Transverse colon (tissue), 4 donors: ENCODE data around the gene SGK2. TPM values are rescaled to one million over a fixed set of nuclear protein-coding genes. Genes with fewer than 3 reads are reported as not detected.

Experiments
- DNase-seq: peaks from one replicate; pipeline ENCODE4 v3.0.0-alpha.2; 2019
- H3K27ac ChIP-seq, 4 donors: fragments of 200-600 bp; sonication (generic); 2 replicates each; pipeline ENCODE4 v1.5.1; 2016 to 2018; ENCODE audit warnings: inconsistent platforms in 4 of 4
- H3K27me3 ChIP-seq: fragments of 200-600 bp; sonication (generic); 2 replicates; pipeline ENCODE4 v1.5.1; 2017; ENCODE audit warnings: inconsistent platforms
- H3K36me3 ChIP-seq, 4 donors: fragments of 200-600 bp; sonication (generic); 2 replicates each; pipeline ENCODE4 v1.5.1; 2017 to 2019; ENCODE audit warnings: inconsistent platforms in 4 of 4
- H3K4me1 ChIP-seq, 4 donors: fragments of 200-600 bp; sonication (generic); 2 replicates each; pipeline ENCODE4 v1.5.1; 2017 to 2020; ENCODE audit warnings: inconsistent platforms in 4 of 4
- H3K4me3 ChIP-seq, 4 donors: fragments of 200-600 bp; sonication (generic); 1 replicate in 1 of 4; 2 replicates in 3 of 4; pipeline versions ENCODE4 v1.5.1 to v1.6.1; 2017 to 2019; ENCODE audit warnings: inconsistent platforms in 4 of 4
- H3K9me3 ChIP-seq, 2 donors: fragments of 200-600 bp; sonication (generic); 2 replicates each; pipeline ENCODE4 v1.5.1; 2017 to 2019; ENCODE audit warnings: inconsistent platforms in 2 of 2
- EP300 ChIP-seq: sonication (generic); formaldehyde crosslinking; IDR thresholded peaks from one replicate; pipeline ENCODE4 v1.6.1; 2017; ENCODE audit warnings: antibody characterized with exemption, low read depth
- POLR2A ChIP-seq: fragments of 450-650 bp; IDR thresholded peaks from one replicate; pipeline ENCODE4 v1.6.1; 2016; ENCODE audit warnings: antibody characterized with exemption, mild to moderate bottlenecking, moderate library complexity
- POLR2AphosphoS5 ChIP-seq, 3 donors: sonication (generic); formaldehyde crosslinking; IDR thresholded peaks; one replicate each; pipeline ENCODE4 v1.6.1; 2016; ENCODE audit warnings: antibody characterized with exemption in 3 of 3
- WGBS, 2 donors: methylation state at CpG; one replicate each; pipeline ENCODE4 v1.1.5; 2018; ENCODE audit warnings: low coverage in 1 of 2; 5-methylcytosine and 5-hydroxymethylcytosine counted together
- in situ Hi-C, 4 donors: fragments of 200-750 bp; cut with MboI; loops; one replicate each; pipeline versions ENCODE4 v1.15.0 to v1.15.1; 2017; ENCODE audit warnings: low sequenced_read_pairs in 3 of 4, low pct_ligation_motif_present in 1 of 4, low pct_unique_long_range_greater_than_20kb in 1 of 4
- intact Hi-C: fragments of 100-400 bp; cut with DNase I; formaldehyde crosslinking; loops from one replicate; pipeline ENCODE4 v1.15.1; 2023; ENCODE audit warnings: low total_unique reads
- total RNA-seq, 4 donors: library from RNA; depleted of rRNA; stranded (reverse); fragments of >200 nt; gene quantifications; one replicate each; pipeline ENCODE4 v1.1.0, GENCODE V29; 2016
- TF ChIP-seq, protein P1 (sequence below), 5 experiments: fragments of 200-600 bp in 3 of 5; fragments of 450-650 bp in 2 of 5; sonication (generic) in 3 of 5; IDR thresholded peaks; 1 replicate in 2 of 5; 2 replicates in 3 of 5; pipeline ENCODE4 v1.5.1; 2016 to 2017; ENCODE audit warnings: antibody characterized with exemption in 5 of 5, inconsistent platforms in 3 of 5, mild to moderate bottlenecking in 2 of 5, moderate library complexity in 1 of 5

Gene SGK2
- total RNA-seq, 4 donors from 2014 or later = 71.6 to 293 (median 149) TPM

DNA sequence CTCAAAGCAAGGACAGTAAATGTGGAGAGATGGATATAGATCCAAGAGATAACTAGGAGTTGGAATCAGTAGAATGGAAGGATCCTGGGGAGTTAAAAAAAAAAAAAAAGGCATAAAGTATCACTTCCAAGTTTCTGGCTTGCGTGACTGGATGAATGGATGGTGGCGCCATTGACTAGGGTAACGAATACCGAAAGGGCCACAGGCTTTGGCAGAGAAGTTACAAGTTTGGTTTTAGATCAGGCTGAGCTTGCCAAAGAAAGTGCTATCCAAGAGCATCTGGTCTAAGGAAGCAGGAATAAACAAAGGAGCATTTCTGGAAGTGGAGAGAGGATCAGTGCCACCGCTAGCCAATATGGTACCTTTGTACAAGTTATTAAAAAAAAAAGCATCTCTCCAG lies 33.8 kb upstream of the SGK2 start:
- no peaks in the 10 kb centered on the region for H3K27me3 ChIP-seq
- WGBS, 2 donors = 86 to 91% methylated on average over 4 to 5 of the region's 5 CpGs
- intact Hi-C loops (no loop called here), in situ Hi-C loops (loop anchor here in 1 of 4 donors (25.0 kb wide), 1 partner anchor 562 kb away; no protein-coding TSS in a partner anchor)
- no peak overlapping the region for H3K27ac ChIP-seq
- no peaks in the 10 kb centered on the region for H3K9me3 ChIP-seq
- TF ChIP-seq POLR2AphosphoS5 (IDR thresholded peaks at IDR 0.05) (no peak), POLR2A (no peak), EP300 (no peak)
- TF ChIP-seq, protein P1, sequence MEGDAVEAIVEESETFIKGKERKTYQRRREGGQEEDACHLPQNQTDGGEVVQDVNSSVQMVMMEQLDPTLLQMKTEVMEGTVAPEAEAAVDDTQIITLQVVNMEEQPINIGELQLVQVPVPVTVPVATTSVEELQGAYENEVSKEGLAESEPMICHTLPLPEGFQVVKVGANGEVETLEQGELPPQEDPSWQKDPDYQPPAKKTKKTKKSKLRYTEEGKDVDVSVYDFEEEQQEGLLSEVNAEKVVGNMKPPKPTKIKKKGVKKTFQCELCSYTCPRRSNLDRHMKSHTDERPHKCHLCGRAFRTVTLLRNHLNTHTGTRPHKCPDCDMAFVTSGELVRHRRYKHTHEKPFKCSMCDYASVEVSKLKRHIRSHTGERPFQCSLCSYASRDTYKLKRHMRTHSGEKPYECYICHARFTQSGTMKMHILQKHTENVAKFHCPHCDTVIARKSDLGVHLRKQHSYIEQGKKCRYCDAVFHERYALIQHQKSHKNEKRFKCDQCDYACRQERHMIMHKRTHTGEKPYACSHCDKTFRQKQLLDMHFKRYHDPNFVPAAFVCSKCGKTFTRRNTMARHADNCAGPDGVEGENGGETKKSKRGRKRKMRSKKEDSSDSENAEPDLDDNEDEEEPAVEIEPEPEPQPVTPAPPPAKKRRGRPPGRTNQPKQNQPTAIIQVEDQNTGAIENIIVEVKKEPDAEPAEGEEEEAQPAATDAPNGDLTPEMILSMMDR (IDR thresholded peaks at IDR 0.05) = no peak
- H3K4me3 ChIP-seq = no peak overlapping the region
- no peak for DNase-seq
- no peaks in the 10 kb centered on the region for H3K36me3 ChIP-seq
- no peaks in the 10 kb centered on the region for H3K4me1 ChIP-seq

DNA sequence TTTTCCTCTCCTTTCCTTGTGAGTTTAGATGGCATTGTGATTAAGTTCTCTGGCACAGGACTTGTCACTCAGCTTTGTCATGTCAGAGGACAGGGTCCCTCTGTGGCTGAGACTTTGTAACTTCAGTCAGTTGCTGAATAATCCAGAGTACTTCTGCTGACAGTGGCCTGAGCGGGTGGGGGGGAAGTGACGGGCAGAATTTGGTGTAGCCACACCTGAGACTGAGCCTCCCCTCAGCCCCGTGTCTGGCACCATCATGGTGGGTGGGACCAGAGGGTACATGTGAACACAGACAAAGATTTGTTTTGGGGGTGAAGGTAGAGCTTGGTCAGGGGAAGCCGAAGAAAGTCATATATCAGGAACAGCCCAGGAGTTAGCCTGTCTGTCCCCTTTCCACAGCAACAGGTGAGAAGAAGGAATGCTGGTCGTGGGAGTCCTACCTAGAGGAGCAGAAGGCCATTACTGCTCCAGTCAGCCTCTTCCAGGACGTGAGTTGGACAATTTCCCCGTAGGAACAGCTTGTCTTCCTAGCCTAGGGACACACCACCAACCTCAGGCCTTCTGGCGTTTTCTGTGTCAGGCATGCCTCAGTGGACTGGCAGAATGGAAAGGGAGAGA lies 30.5 kb upstream of the SGK2 start:
- no peak for TF ChIP-seq POLR2AphosphoS5 (IDR thresholded peaks at IDR 0.05)
- no peak for TF ChIP-seq POLR2A
- no peak for TF ChIP-seq EP300
- TF ChIP-seq, protein P1 (IDR thresholded peaks at IDR 0.05) = no peak
- in situ Hi-C loops = loop anchor here in 1 of 4 donors (25.0 kb wide), 1 partner anchor 559 kb away; no protein-coding TSS in a partner anchor

DNA sequence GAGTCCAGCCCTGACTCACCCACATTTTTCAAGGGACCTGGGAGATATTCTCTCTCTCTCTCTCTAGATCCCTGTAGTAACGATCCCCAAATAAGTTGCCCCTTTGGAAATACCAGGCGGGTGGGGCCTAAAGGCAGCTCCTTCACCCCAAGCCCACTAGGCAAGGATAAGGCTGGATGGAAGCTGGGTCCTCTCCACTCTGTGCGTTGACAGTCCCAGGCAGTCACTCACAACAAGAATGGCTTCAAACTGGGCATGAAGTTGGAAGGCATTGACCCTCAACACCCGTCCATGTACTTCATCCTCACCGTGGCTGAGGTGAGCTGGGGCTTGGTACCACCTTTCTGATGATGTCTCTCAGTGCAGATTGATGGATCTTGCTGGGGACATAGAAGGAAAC lies 29.8 kb upstream of the SGK2 start:
- intact Hi-C loops (no loop called here), in situ Hi-C loops (loop anchor here in 1 of 4 donors (25.0 kb wide), 1 partner anchor 558 kb away; no protein-coding TSS in a partner anchor)
- TF ChIP-seq EP300 (no peak), POLR2AphosphoS5 (IDR thresholded peaks at IDR 0.05) (no peak), POLR2A (no peak)
- TF ChIP-seq, protein P1 (IDR thresholded peaks at IDR 0.05) = no peak
- DNase-seq = no peak
- H3K9me3 ChIP-seq = no peaks in the 10 kb centered on the region
- no peaks in the 10 kb centered on the region for H3K27me3 ChIP-seq
- no peaks in the 10 kb centered on the region for H3K36me3 ChIP-seq
- 75% methylated on average over 5 of the region's 5 CpGs; no CpG with 5 or more reads in 1 of the 2 donors for WGBS, 2 donors
- no peak overlapping the region for H3K4me3 ChIP-seq
- H3K27ac ChIP-seq = no peak overlapping the region
- H3K4me1 ChIP-seq = no peaks in the 10 kb centered on the region

More for the DNA sequence above, 30.5 kb upstream of the SGK2 start:
- Histone ChIP-seq H3K27ac (no peak overlapping the region), H3K9me3 (no peaks in the 10 kb centered on the region), H3K36me3 (no peaks in the 10 kb centered on the region), H3K27me3 (no peaks in the 10 kb centered on the region), H3K4me3 (no peak overlapping the region), H3K4me1 (no peaks in the 10 kb centered on the region)
- intact Hi-C loops = no loop called here
- DNase-seq = no peak
- WGBS, 2 donors = 78 to 84% methylated on average over 4 to 8 of the region's 8 CpGs

DNA sequence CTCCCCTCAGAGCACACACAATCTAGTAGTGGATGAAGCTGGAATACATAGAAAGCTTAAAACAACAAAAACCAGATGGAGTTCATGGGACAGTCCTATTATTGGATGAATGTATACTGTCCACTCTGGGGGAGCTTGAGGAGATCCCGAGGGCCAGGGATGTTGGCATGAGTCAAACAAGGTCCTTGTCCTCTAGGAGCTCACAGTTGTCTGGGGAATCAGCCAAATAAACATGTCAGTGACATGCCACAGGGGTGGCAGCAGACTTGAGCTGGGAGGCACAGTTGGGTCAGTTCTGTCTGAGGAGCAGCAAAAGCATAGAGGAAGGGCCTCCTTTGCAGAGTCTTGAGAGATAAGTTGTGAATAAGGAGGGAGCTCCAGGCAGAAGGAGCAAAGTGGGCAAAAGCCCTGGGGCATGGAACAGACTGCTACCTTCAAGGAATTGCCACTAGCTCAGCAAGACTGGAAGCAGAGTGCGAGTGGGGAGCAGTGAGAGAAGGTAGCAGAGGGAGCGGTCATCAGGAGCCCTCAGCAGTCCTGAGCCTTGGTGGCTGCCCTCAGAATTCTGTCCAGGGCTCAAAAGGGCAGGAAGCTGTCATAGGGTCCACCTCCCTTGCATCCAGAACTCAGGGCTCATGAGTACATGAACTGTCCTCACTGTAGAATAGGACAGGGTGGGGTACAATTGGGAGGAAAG lies 29.2 kb upstream of the SGK2 start:
- TF ChIP-seq POLR2AphosphoS5 (IDR thresholded peaks at IDR 0.05) (no peak), EP300 (no peak), POLR2A (no peak)
- TF ChIP-seq, protein P1 (IDR thresholded peaks at IDR 0.05) = no peak
- in situ Hi-C loops = loop anchor here in 3 of 4 donors (10.0 to 25.0 kb wide), 3 partner anchors 155 to 558 kb away; no protein-coding TSS in a partner anchor
- Histone ChIP-seq H3K4me1 (no peaks in the 10 kb centered on the region), H3K4me3 (no peak overlapping the region), H3K9me3 (no peaks in the 10 kb centered on the region), H3K36me3 (no peaks in the 10 kb centered on the region), H3K27ac (no peak overlapping the region), H3K27me3 (no peaks in the 10 kb centered on the region)
- no peak for DNase-seq
- intact Hi-C loops = no loop called here
- WGBS, 2 donors = 63 to 81% methylated on average over 2 to 3 of the region's 3 CpGs
